Choroid plexus epithelial cell (primary cell): ENCODE data around the gene OR2A12.

Source experiments
- DNase-seq: peaks from one replicate; pipeline ENCODE4 v3.0.0-alpha.2; 2010; ENCODE audit warnings: low read depth
- H3K4me3 ChIP-seq: 2 replicates; pipeline ENCODE4 v1.5.1; 2011; ENCODE audit warnings: low read depth, mild to moderate bottlenecking, control low read depth, low read length, moderate library complexity
- TF ChIP-seq, protein P1 (sequence below): conservative IDR thresholded peaks from 2 replicates; pipeline ENCODE4 v1.5.1; 2011; ENCODE audit warnings: low read depth, mild to moderate bottlenecking, control low read depth, inconsistent platforms, low read length, moderate library complexity

Gene OR2A12

DNA sequence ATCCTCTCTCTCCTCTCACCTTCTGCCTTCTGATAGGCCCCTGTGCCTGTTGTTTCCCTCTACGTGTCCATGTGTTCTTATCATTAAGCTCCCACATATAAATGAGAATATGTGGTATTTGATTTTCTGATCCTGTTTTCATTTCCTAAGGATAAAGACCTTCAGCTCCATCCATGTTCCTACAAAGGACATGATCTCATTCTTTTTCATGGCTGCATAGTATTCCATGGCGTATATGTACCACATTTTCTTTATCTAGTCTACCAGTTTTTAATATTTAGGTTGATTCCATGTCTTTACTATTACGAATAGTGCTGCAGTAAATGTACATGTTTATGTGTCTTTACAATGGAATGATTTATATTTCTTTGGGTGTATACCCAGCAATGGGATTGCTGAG, 4.6 kb downstream of the OR2A12 start:
- no peak overlapping the region for H3K4me3 ChIP-seq
- no peak for DNase-seq
- TF ChIP-seq, protein P1, sequence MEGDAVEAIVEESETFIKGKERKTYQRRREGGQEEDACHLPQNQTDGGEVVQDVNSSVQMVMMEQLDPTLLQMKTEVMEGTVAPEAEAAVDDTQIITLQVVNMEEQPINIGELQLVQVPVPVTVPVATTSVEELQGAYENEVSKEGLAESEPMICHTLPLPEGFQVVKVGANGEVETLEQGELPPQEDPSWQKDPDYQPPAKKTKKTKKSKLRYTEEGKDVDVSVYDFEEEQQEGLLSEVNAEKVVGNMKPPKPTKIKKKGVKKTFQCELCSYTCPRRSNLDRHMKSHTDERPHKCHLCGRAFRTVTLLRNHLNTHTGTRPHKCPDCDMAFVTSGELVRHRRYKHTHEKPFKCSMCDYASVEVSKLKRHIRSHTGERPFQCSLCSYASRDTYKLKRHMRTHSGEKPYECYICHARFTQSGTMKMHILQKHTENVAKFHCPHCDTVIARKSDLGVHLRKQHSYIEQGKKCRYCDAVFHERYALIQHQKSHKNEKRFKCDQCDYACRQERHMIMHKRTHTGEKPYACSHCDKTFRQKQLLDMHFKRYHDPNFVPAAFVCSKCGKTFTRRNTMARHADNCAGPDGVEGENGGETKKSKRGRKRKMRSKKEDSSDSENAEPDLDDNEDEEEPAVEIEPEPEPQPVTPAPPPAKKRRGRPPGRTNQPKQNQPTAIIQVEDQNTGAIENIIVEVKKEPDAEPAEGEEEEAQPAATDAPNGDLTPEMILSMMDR = no peak

DNA sequence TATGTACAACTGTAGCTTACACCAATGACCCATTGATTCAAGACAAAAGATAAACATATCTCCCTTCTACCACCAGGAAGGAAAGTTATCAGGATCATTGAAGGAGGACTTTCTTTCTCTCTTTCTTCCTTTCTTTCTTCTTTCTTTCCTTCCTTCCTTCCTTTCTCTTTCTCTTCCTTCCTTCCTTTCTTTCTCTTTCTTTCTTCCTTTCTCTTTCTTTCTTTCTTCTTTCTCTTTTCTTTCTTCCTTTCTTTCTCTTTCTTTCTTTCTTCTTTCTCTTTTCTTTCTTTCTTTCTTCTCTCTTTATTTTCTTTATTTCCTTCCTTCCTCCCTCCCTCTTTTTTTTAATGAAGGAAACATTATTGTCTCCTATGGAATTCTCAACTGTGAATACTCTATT, 12.7 kb downstream of the OR2A12 start:
- TF ChIP-seq, protein P1 = no peak
- no peak for DNase-seq
- no peak overlapping the region for H3K4me3 ChIP-seq

DNA sequence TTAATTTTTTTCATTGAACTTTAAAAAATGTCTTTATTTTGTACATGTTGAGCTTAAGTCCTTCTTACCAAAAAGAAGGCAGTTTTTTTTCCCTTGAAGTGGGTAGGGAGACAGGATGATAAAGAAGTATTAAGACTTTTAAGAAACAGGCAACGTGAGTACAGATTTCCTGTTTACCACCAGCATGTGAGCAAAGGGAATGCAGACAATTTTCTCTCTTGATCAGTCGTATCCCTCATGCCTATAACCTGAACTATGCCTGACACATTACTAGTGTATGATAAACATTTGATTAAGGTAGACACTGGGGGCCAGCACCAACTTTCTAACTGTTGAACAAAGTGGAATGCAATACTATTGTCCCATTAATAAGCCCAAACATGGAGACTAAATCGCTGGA, 14.5 kb downstream of the OR2A12 start:
- peak; percentile 13 for DNase-seq
- TF ChIP-seq, protein P1 = no peak
- H3K4me3 ChIP-seq = no peak overlapping the region

DNA sequence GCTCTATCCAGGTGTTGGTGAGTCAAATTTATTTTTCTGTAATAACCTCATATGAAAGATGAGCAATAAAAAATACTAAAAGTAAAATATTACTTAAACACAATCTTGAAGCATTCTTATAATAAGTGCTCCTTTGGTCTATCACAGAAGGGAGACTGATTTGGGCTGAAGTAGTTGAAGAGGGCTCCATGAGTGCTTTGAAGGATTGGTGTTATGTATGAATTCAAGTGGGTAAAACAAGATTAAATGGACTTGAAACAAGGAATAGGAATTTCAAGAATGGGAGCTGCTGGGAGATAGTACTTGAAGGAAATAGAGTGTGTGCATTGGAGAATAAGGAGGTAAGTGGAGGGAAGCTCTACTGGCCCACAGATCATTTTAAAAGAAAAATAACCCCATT, 16.0 kb downstream of the OR2A12 start:
- DNase-seq = no peak
- H3K4me3 ChIP-seq = no peak overlapping the region
- TF ChIP-seq, protein P1 = no peak

DNA sequence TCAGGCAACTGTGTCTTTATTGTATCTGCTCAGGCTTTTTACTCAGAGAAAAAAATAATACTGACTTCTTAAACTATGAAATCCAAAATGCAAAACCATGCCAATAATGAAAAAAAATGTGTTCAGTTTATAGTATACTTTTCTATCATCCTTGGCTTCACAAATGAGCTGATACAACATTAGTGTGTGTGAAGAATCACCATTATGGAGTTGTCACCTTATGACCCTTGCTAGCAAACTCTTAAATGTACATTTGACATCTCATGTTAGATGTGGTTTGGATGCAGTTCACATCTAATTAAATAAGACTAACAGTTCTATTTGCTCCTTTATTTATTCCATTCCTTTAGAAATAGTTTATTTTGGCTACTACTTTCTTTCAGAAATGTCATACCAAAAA, 19.1 kb downstream of the OR2A12 start:
- TF ChIP-seq, protein P1 = no peak
- DNase-seq = no peak
- no peak overlapping the region for H3K4me3 ChIP-seq

DNA sequence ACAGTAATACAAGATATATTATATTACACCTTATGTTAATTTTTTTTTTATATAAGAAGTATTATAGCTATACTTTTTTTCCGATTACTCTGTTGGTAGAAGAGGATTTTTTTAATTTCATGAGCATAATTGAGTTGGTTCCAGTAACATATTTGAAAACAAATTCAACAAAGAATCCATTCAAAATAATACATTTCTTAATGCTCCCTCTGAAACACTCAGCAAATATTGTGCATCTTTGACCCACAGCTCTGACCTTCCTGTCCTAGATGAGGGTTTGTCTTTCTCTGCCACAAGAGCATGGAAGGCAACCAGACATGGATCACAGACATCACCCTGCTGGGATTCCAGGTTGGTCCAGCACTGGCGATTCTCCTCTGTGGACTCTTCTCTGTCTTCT, 23.2 kb downstream of the OR2A12 start, which contains the start of gene OR2A2:
OR2A2 (plus strand) TSS at position 301 of the 400 bp plus-strand sequence; CDS start at position 301, 0 bp downstream.
- TF ChIP-seq, protein P1 = no peak
- no peak for DNase-seq
- no peak within 1 kb of the TSS for H3K4me3 ChIP-seq

DNA sequence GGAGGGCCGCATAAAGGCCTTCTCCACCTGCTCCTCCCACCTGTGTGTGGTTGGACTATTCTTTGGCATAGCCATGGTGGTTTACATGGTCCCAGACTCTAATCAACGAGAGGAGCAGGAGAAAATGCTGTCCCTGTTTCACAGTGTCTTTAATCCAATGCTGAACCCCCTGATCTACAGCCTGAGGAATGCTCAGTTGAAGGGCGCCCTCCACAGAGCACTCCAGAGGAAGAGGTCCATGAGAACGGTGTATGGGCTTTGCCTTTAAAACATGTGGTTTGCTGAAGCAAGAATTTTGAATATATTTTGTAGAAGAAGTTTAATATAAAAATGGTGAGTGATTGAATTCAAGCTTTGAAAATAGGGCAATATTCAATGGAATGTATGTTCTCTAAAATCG, 24.2 kb downstream of the OR2A12 start:
- no peak for DNase-seq
- H3K4me3 ChIP-seq = no peak overlapping the region
- TF ChIP-seq, protein P1 = no peak
